Stimulated activated CD4-positive, alpha-beta T cell treated with anti-CD3 and anti-CD28 coated beads, Interleukin-12 subunit alpha, Interleukin-12 subunit beta, amount 100 ng/mL, for 4 hours (primary cell): ENCODE results near the gene HOXB3.

Experiments used
- DNase-seq: peaks from one replicate; pipeline ENCODE4 v3.0.0-alpha.2; 2020

Gene HOXB3

DNA sequence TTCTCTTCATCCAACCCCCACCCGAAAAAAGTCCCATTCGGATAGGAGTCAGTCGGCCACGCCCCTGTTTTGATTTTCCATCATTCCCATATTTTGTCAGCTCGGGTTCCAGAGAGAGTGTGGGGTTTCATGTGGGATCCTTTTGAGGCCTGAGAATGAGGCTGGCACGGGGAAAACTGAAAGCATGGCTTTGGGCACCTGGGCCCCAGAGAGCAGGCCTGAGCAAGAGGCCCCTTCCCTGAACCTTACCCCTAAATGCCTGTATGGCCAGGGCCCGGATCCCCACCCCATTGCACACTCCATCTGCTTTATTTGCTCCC is 7.3 kb downstream of the HOXB3 start:
- DNase-seq, result no peak

DNA sequence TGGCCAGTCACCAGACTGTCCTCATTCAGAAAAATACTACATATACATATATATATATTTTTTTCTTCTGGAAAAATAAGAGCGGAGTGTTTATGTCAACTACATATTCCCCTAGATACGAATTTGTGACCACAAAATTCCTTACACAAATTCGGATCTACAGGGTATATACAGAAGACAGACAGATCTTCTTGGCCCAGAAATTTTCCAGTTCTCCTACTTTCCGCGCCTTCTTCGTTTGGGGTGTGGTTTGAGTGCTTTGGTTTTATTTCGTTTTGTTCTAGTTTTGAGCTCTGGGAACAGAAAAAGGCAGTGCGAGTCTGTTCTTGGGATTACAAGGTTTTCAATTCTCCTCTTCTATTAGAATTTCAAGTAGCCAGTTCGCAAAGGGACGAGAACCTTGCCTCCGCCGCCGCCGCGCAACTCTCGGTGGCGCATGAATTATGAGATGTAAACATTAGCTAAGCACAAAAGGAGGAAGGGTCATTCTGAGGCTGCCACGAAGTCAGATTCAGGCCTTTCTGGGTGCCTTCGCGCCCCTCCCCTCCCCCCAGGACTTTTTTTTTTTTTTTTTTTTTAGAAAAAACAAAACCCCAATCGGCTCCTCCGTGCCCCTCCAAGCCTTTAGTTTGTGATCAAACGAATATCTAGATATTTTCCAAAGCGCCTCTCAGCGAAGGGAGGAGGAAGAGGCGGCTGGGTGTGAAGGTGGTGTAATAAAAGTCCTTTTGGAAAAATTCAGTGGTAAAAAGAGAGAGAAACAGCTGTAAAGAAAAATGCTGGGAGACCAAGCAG is 10.1 kb downstream of the HOXB3 start:
- DNase-seq, result no peak

DNA sequence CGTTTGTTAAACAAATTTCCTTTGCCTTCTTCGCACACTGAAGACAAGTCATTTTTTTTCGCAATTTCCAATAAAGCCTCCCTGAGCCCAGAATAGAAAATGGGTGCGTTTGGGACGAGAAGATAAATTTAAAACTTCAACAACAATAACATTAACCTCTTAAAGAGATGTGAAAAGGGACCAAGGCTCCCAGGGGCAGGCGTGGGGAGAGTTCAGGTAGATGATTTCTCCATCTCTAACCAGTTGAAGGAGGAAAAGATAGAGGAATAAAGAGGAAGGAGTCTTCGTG is 10.6 kb downstream of the HOXB3 start:
- DNase-seq, result no peak

DNA sequence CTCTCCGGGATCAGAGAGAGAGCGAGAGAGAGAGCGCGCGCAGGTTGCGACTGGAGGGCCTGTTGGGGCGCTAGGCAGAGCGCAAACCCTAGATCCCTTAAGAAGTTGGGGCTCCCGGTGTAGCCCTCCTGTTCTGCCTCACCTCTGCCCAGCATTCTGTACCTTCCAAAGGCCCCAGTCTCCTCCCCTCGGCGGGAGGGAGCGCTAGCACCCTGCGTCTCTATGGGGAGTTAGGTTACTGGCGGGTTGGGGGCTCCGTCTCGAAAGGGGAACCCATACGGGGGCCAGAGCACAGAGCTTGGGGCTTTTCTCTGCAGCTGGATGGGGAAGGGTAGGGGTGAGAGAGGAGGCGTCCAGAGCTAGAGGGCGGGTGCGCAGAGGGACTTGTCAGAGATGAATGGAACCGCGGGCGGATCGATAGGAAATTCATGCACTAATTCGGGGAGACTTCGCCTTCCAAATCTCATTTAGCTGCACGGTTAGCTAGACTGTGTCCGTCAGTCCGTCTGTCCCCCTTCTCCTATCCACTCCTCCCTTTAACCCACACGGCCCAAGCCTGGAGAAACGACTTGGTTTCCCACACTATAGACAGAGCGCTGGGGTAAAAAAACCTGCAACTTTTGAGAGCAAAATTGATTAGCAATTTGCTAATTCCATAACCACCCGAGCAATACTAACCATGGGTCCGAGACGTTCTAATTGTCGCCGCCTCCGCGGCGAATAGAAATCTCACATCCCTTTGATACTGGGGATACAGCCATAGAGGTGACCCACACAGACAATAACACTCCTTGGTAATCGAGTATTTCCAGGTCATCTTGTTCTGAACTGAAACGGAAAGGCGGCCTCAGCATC is 11.2 kb downstream of the HOXB3 start:
- DNase-seq, result no peak

DNA sequence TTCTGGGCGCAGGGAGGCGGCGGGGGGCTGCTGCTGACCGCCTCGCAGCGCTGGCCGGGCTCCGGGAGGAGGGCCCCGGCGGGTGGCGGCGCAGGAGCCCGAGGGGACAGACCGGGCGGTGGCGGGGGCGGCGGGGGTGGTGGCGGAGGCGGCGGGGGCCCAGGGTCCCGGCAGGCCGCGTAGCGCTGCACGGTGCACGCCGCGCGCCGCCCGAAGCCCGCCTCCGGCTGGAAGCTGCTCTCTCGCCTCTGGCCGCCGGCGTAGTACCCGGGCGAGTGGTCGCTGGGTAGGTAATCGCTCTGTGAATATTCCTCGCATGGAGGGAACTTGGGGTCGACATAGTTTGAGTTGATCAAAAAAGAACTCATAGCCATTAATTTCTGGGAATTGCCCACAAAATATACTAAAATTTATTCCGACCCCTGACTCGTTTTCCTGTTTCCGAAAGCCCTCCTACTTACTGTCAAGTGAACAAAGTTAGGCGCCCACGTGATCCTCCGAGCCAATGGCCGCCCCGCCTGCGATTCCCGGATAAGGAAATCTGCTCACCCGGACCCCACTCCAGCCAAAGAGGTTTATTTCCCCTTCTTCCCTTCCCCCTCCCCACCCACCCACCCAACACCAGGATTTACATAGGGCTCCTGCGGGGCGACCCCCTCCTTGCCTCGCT is 12.0 kb downstream of the HOXB3 start, which contains the start of gene HOXB4:
HOXB4 (minus strand) TSS at position 405 of the 670 bp plus-strand sequence; CDS start at position 374, 31 bp downstream.
- DNase-seq, result peak; percentile 60

DNA sequence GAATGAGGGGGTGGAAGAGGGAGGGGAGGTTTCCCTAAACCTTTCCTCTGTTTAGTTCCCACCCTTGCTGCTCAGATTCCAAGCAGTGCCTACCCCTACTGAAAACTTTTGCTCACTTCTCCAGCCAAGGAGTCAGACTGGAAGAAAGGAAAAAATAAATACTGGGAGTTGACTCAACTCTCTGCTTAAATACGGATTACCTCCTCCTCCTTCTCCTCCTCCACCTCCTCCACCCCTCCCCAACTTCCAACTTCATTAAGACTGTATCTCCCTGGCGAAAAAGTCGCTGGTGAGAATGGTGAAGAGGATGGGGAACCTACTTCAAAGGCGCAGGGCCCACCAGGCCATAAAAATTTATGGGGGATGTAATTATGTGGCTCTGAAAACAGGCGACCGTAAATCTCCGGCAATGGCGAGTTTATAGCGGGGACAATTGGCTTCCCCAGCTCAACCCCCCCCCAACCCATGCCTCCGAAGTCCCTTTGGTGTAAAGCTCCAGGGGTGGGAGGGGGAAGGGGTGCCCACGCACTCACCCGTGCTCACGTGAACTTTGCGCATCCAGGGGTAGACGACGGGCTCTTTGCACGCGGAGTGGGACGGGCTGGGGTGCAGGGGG is 12.6 kb downstream of the HOXB3 start:
- DNase-seq, result no peak

DNA sequence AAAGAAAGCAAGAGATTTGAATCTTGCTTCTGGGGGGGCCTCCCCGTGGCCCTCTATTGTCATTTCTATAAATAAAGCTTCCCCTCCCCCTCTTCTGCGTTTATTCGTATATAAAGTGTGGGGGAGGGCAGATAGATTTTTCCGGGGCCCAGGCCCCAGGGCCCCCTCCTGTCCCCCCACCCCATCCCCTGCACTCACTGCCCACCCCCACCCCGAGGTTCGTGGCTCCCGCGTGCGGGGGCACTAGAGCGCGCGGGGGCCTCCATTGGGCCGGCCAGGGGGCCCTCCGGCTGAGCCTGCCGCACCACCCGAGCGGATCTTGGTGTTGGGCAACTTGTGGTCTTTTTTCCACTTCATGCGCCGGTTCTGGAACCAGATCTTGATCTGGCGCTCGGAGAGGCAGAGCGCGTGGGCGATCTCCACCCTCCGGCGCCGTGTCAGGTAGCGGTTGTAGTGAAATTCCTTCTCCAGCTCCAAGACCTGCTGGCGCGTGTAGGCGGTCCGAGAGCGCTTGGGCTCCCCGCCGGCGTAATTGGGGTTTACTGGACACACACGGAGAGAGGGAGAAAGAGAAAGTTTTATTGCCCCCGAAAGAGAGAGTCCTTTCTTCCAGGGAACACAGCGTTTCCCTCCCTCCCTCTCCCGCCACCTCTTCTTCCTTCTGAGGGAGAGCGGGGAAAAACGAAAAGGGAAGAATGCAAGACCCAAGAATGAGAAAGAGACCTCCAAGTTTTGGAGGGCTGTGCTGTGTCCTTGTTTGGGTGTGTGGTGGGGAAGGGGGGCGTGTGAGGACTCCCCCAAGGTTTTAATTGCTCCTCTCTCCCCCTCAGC is 13.3 kb downstream of the HOXB3 start:
- no peak for DNase-seq

DNA sequence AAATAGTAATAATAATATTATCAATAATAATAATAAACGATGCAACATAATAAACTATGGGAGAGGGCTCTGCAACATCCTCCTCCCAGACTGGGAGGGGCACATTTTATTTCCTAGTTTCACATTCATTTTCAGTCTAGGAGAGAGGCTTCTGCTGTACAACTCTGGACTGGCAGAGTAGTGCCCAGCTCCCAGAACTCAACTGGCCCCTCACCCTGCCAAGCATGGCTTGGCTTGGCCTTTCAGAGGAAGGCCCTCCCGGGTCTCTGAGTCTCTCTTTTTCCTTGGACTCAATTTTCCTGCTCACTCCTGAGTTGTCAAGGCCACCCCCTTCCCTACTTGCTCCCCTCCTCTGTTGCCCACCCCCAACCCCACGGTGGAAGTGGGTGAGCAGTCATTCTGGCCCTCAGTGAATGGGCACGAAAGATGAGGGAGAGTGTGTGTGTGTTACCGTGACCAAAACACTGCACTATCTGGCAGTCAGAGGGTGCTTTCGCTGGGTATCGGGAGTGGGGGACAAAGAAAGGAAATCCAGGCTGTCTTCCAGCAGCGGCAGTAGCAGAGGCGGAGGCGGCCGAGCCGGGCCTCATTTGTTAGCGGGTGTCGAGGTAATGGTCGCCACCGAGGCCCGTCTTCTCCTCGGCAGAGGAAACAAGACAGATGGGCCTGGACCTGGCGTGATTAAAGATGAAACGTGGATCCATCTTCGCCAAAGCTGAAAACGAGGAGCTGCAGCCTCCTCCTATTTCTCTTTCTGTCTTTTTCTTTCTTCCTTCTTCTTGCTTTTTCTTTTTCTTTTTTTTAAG is 14.2 kb downstream of the HOXB3 start:
- no peak for DNase-seq

DNA sequence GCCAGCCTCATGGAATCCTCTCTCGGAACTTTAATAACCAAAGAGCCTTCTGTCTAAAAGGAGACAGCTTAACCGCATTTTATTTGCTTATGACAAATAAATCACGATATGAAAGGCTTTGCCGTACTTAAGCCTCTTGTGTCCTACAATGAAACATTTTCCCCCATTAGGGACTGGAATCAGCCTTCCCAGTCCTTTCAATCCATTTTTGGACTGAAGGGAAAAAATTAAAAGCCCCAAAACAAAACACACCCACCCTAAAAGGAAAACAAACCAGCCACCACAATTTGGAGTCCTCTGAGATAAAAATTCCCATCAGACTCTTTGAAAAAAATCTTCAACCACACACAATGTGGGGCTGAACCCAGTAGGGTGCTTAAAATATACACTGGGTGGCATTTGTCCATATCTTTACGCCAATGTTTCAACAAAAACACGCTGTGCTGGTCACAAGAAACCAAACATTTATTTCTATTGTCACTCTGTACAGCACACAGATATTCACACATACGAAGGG is 14.9 kb downstream of the HOXB3 start:
- DNase-seq, result no peak

DNA sequence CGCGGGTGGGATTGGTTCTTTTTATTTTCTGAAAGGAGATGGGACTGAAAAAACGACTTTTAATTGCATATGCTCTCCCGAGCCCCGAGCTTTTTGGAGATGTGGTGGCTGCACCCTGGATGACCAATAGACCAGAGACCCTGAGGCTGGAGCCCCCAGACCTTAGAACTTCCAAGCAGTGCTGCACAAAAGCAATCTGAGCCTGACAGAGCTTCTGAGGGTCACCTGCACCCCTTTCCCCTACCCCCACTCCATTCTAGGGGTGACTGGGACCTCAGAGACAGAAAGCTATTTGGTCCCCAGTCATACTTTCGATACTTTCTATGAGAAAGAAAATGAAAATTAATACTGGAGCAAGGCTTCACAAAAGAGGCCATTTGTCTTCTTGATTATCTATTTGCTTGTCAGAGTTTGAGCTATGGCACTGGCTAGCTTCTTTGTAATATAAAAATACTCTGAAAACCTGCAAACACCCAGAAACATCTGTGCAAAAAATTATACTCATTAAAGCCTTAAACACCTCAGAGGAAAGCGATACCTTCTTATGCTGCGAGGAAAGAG is 15.5 kb downstream of the HOXB3 start:
- no peak for DNase-seq

DNA sequence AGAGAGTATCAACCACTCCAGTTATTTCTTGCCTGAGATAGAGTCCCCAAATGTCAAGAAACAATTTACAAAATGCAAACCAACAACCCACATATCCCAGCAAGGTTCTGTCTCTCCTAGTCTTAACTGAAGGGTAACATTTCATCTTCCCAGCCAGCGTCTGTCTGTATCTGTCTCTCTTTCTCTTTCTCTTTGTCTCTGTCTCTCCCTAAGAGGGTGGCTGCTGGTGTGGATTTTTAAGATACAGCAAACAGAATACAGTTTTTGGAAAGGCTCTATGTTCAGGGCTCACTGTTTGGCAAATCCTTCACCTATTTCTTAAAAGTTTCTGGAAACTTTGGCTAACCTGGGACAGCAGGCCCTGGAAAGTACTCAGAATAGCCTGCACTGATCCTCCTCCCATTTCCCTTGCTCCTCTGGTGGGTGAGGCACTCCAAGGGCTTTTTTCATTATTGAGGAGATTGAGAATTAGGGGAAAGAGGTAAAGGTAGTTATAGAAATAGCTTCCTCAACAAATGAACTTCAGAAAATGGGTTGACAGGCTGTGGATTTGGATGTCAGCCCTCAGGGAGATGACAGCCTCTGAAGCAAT is 18.1 kb downstream of the HOXB3 start:
- DNase-seq, result no peak

DNA sequence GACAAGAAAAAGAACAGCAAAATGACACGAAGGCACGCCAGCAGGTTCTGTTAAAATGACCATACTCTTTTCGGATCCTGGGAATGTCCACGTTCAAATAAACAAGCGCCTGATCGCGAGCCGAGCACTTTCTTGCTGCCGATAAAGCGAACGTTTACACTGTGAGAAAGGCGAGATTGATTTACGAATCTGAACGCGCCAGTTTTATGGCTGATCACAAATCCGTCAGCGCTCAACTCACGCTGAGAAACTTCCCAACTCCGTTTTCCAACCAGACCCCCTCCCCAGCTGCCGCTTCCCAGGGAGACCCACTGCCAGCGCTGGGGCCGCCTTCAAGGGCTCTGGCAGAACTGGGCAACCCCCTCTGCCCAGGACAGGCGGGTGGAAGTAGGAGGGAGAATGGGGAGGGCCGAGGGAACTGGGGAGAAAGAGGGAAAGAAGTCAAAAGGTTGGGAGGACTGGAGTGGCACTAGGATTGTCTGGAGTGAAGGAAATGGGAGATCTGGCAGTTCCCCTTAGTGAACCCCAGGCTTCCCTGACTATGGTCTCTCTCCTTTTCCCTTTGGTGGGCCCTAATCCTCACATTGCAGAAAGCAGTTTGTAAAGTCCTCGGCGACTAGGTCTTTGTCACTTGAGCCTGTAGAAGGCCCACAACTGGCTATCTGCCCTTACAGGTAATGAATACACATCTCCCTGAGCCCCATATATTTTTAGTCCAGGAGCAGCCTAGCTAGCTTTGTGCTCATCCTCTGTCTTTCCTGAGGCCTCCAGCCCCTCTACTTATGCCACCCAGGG is 18.8 kb downstream of the HOXB3 start:
- DNase-seq, result no peak

DNA sequence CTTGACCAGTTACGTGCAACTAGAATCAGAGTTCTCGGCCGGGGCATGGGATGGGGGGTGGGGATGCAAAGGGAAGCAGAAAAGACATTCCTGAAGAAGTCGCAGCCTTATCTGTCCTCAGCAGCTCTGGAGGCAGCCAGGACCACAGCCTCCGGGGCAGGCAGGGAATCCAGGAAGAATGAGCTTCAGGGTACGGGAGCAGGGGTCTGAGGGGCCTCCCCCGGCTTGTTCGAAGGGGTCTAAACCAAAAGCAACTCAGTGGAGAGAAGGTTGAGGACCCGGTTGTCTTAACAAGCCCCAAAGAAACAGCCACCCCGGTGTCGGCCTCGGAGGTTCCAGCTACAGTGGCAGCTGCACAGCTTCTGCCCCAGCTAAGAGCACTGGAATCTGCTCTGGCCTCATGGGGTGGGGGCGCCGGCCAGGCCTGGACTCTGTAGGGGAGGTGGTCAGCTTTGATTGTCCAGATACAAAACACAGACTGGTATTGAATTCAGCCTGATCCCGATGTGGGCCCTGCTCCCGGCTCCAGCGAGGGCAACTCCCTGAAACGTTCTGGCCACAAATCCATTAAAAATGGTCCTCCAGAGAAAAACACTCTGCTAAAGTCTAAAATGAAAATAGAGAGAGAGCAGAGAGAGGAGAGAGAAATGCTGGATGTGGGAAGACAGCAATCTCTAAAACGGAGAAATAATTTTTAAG is 19.6 kb downstream of the HOXB3 start:
- no peak for DNase-seq

DNA sequence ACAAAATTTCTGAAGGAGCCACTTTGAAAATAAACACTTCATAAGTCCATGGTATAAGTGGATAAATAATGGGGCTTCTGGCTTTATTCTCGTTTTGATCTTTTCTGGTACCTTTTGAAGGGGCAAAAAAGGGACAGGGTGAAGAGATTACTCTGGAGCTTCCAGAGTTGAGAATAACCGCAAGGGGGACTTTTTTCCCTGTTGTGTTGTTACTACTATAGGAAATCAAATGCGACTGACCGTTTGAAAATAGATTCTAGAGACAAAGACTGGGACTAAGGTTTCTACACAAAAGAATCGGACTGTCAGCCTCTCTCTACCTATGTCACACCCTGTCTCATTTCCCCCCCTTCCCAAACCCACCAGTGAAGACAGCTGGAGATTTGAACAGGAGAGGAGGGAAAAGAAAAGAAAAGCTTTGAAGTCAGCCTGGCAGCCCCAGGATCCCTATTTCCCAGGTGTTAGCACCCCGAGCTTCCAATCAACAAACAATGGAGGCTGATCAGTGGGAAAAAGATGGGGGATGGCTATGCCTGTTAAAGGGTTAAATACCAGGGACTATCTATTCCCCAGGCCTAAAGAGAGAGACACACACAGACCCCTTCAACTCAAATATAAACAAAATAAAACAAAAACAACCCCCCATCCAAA is 20.2 kb downstream of the HOXB3 start:
- DNase-seq, result no peak

DNA sequence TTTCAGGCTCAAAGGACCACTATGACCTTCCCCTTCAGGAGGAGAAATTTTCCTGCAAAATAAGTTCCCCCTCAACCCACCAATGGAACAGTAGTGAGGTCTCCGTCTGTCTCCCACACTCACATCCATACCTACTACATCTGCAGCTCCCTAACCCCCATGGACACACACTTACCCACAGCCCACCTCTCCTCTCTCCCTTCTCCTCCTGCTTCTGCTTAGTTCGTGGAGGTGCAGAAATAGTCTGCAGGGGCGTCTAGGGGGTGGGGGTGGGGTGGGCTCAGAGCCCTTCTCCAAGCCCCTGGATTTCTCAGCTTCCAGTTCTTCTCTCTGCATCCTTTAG is 20.8 kb downstream of the HOXB3 start:
- no peak for DNase-seq

DNA sequence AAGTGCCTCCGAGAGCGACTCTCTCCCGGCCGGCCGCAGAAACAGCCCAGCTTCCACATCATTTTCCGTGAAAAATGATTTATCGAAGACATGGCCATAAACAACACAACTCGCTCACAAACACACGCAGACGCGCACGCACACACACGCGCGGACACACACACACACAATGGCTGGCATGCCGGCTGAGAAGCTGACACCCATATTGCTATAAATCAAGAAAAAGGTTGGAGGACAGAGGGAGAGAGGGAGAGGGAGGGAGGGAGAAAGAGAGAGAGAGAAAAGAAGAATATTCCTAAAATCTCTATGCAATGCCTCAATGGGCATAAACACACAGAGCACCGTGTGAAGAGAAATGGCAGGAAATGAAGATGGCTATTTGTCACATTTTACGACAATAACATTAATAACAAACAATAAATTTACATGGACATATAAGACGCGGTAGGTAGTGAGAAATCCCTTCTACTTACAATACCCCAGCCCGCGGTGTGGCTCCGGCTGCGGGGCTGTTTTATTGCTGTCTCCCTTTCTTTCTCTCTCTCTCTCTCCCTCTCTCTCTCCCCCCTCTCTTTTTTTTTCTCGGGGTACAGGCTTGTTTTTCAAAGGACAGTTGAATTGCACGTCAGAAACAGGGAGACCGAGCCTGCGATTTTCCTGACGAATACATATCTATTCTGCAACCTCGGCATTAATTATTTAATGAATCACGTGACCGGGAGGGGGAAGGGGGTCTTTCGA is 21.4 kb downstream of the HOXB3 start:
- DNase-seq, result no peak

DNA sequence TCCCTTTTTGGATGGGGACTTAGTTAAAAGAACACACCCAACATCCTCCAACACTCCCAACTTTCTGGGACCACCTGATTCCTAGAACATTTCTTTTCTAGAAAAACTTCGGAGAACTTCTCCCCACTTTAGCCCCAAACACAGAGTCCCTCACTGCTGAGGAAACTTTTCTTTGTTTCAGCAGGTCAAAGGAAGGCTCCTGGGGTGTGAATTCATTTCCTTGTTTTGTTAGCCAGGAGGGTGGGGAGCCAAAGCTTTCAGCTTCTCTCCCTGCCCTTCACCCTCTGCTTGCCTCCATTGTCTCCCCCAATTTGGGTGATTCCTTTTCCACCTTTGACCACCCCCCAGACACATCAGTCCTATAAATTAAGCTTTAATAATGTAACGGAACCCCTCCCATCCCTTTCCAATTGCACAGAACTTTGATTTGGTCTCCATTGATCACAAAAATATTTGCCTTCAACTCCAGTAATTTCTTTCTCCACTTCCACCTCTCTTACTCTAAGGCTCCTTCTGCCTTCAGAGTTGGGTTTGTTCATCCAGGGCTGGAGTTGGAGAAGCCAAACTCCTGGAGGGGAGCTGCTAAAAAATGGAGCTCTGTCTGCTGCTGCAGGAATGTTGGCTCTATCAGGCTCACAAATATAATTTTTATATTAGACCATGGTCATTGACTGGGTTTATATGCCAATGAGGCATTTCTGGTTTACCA is 22.2 kb downstream of the HOXB3 start:
- DNase-seq, result no peak
